ENCODE data around the gene FCN2. TPM values are rescaled to one million over a fixed set of nuclear protein-coding genes. Genes with fewer than 3 reads are reported as not detected.

Gene FCN2
- total and polyA plus RNA-seq, 9 of the 15 experiments (the other 6 are each of a cell fraction or from before 2014, with no cell fraction given) = not detected

- POLR2A ChIA-PET = no interaction called here
- Histone ChIP-seq H3K27me3 (ENCODE audit: control insufficient read depth in 2 of 2, insufficient read depth in 2 of 2, low read length in 2 of 2) (peaks cover 0 to 9% of the 10 kb centered on the region in 2 experiments; a peak in 2 of 5 replicates), H3K4me1 (replicated peaks in 1 of 2; ENCODE audit: control insufficient read depth in 2 of 2, insufficient read depth in 2 of 2, low read length in 2 of 2) (no peaks in the 10 kb centered on the region), H4K20me1 (replicated peaks; ENCODE audit: control insufficient read depth, insufficient read depth, low read length) (0 out of 2 replicates have a peak, but pooled peaks cover 3% of the 10 kb centered on the region), H3K27ac (ENCODE audit: extremely low read depth, low read depth, low read length) (no peak overlapping the region), H3K4me3 (no peak overlapping the region), H3K9ac (ENCODE audit: insufficient read depth in 1 of 2, low read depth in 2 of 2, low read length in 2 of 2) (no peak overlapping the region; a peak in 1 of 4 replicates), H3K9me1 (ENCODE audit: control insufficient read depth, insufficient read depth, low read length) (no peaks in the 10 kb centered on the region), H3K36me3 (ENCODE audit: control insufficient read depth, insufficient read depth, low read length) (no peaks in the 10 kb centered on the region), H3K9me3 (replicated peaks; ENCODE audit: control insufficient read depth, insufficient read depth, low read depth, low read length) (no peaks in the 10 kb centered on the region), H3K79me2 (ENCODE audit: control insufficient read depth, insufficient read depth, low read length) (no peaks in the 10 kb centered on the region), H3K4me2 (ENCODE audit: insufficient read depth, low read length) (no peak overlapping the region), H2AFZ (ENCODE audit: low read depth, low read length) (no peak overlapping the region)
- TF ChIP-seq FOXP4 (CRISPR knock-in tag; IDR thresholded peaks at IDR 0.05; ENCODE audit: borderline replicate concordance) (no peak), FOXP1 (CRISPR knock-in tag; IDR thresholded peaks at IDR 0.05) (no peak), CBX2 (IDR thresholded peaks at IDR 0.05; ENCODE audit: insufficient read depth, low read length, poor library complexity, severe bottlenecking) (no peak), PTTG1 (tag; IDR thresholded peaks at IDR 0.05; ENCODE audit: low read depth) (no peak), ZNF586 (CRISPR knock-in tag; conservative IDR thresholded peaks at IDR 0.05) (no peak), NEUROD1 (IDR thresholded peaks at IDR 0.05; ENCODE audit: borderline replicate concordance, low read depth, low read length, partially characterized antibody) (no peak), MEF2A (IDR thresholded peaks at IDR 0.05; ENCODE audit: control insufficient read depth, low read depth, low read length) (no peak), FOXM1 (IDR thresholded peaks at IDR 0.05; ENCODE audit: low read depth) (no peak), FOXM1 (CRISPR knock-in tag; IDR thresholded peaks at IDR 0.05; ENCODE audit: low read depth) (no peak), RBM15 (IDR thresholded peaks at IDR 0.05; ENCODE audit: insufficient read depth, low read length) (no peak), E4F1 (CRISPR knock-in tag; IDR thresholded peaks at IDR 0.05; ENCODE audit: borderline replicate concordance) (no peak), KDM1A (IDR thresholded peaks at IDR 0.05) (no peak), ZNF165 (CRISPR knock-in tag; IDR thresholded peaks at IDR 0.05; ENCODE audit: borderline replicate concordance) (no peak), ZEB2 (IDR thresholded peaks at IDR 0.05) (no peak), ZNF780A (CRISPR knock-in tag; IDR thresholded peaks at IDR 0.05) (no peak), HDAC6 (IDR thresholded peaks at IDR 0.05; ENCODE audit: low read depth, low read length) (no peak), PREB (CRISPR knock-in tag; IDR thresholded peaks at IDR 0.05) (no peak), MTA1 (IDR thresholded peaks at IDR 0.05; ENCODE audit: borderline replicate concordance) (no peak)
- TF ChIP-seq, protein P1, sequence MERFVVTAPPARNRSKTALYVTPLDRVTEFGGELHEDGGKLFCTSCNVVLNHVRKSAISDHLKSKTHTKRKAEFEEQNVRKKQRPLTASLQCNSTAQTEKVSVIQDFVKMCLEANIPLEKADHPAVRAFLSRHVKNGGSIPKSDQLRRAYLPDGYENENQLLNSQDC (CRISPR knock-in tag; IDR thresholded peaks at IDR 0.05) = no peak
- no TSS peak for BruUV-seq (replicated peaks)
- ATAC-seq = no peak
- FAIRE-seq = no peak
- 2% methylated on average over 11 of the region's 11 CpGs for WGBS (ENCODE audit: insufficient coverage, low coverage, missing lambda C conversion rate)
- in situ Hi-C loops (cut with MboI) = no loop called here
- DNase-seq (ENCODE audit: extremely low read depth in 1 of 4, low spot score in 3 of 4) = no peak
- CTCF ChIA-PET (ENCODE audit: low intra/inter-chr PET ratio) = no interaction called here
- intact Hi-C loops (cut with micrococcal nuclease) = no loop called here
These were observed 26.0 kb upstream of the FCN2 start for GRCh38 chr9:134854541-134854981.

Data from K562 (cell line).